Lower lobe of right lung (tissue), 2 donors: ENCODE data around the gene CATSPER3. TPM values are rescaled to one million over a fixed set of nuclear protein-coding genes. Genes with fewer than 3 reads are reported as not detected.

ENCODE experiments used
- ATAC-seq, 2 donors: fragments of 200-7000 bp; cut with Tn5 transposase; one replicate each; pipeline ENCODE4 v1.9.1; 2020 to 2022; ENCODE audit warnings: mild to moderate bottlenecking in 2 of 2, moderate library complexity in 2 of 2
- DNase-seq: peaks from one replicate; pipeline ENCODE4 v3.0.0-alpha.2; 2020
- H3K27ac ChIP-seq: fragments of 200-600 bp; one replicate; pipeline ENCODE4 v1.8.0; 2022
- H3K27me3 ChIP-seq: fragments of 200-600 bp; one replicate; pipeline ENCODE4 v1.8.0; 2022; ENCODE audit warnings: low read depth
- H3K36me3 ChIP-seq: fragments of 200-600 bp; one replicate; pipeline ENCODE4 v1.8.0; 2022; ENCODE audit warnings: mild to moderate bottlenecking
- H3K4me1 ChIP-seq: fragments of 200-600 bp; one replicate; pipeline ENCODE4 v1.8.0; 2022
- H3K4me3 ChIP-seq: fragments of 200-600 bp; one replicate; pipeline ENCODE4 v1.8.0; 2022; ENCODE audit warnings: mild to moderate bottlenecking
- H3K9me3 ChIP-seq: fragments of 200-600 bp; one replicate; pipeline ENCODE4 v1.8.0; 2022
- CTCF ChIP-seq: fragments of 200-600 bp; IDR thresholded peaks from one replicate; pipeline ENCODE4 v1.8.0; 2022; ENCODE audit warnings: antibody characterized with exemption, mild to moderate bottlenecking
- intact Hi-C: fragments of 100-400 bp; cut with DNase I; formaldehyde crosslinking; loops from one replicate; pipeline ENCODE4 v1.11.0; 2022
- total RNA-seq: library from RNA; stranded (reverse); fragmentation: NEBNext Ultra II Directional; extraction: Animal tissue kit (Norgen Biotek cat#: 25700); gene quantifications from one replicate; pipeline ENCODE4 v1.2.1, GENCODE V29; 2021
- donor health status: DM: no; HTN: yes; CAD: no; lungs with severe emphysema.

Gene CATSPER3
- total RNA-seq, 1 donor from 2014 or later: 0.68 TPM

- Histone ChIP-seq H3K4me1 (no peaks in the 10 kb centered on the region), H3K4me3 (no peak overlapping the region), H3K27me3 (no peaks in the 10 kb centered on the region), H3K27ac (no peak overlapping the region), H3K36me3 (no peaks in the 10 kb centered on the region), H3K9me3 (no peaks in the 10 kb centered on the region)
- DNase-seq (no peak), ATAC-seq (no peak)
- intact Hi-C loops: no loop called here
- no peak for TF ChIP-seq CTCF
These were observed 40.1 kb downstream of the CATSPER3 start for GRCh38 chr5:135007749-135008363.

- intact Hi-C loops: no loop called here
- Histone ChIP-seq H3K27ac (no peak overlapping the region), H3K4me1 (no peaks in the 10 kb centered on the region), H3K9me3 (no peaks in the 10 kb centered on the region), H3K27me3 (no peaks in the 10 kb centered on the region), H3K36me3 (no peaks in the 10 kb centered on the region), H3K4me3 (no peak overlapping the region)
- DNase-seq (no peak), ATAC-seq (no peak)
- no peak for TF ChIP-seq CTCF
These were observed 40.8 kb downstream of the CATSPER3 start for GRCh38 chr5:135008556-135008955.

- Histone ChIP-seq H3K36me3 (no peaks in the 10 kb centered on the region), H3K9me3 (no peaks in the 10 kb centered on the region), H3K27me3 (no peaks in the 10 kb centered on the region), H3K27ac (no peak overlapping the region), H3K4me1 (no peaks in the 10 kb centered on the region), H3K4me3 (no peak overlapping the region)
- ATAC-seq (no peak), DNase-seq (no peak)
- intact Hi-C loops: no loop called here
- no peak for TF ChIP-seq CTCF
These were observed 41.5 kb downstream of the CATSPER3 start for GRCh38 chr5:135008981-135009735.

- Histone ChIP-seq H3K4me3 (no peak overlapping the region), H3K36me3 (no peaks in the 10 kb centered on the region), H3K27ac (no peak overlapping the region), H3K27me3 (no peaks in the 10 kb centered on the region), H3K4me1 (no peaks in the 10 kb centered on the region), H3K9me3 (no peaks in the 10 kb centered on the region)
- ATAC-seq: no peak
- DNase-seq: no peak
- TF ChIP-seq CTCF: no peak
- intact Hi-C loops: no loop called here
These were observed 42.2 kb downstream of the CATSPER3 start for GRCh38 chr5:135009736-135010501.

GRCh38 chr5:135010502-135011354 lies 43.0 kb downstream of the CATSPER3 start:
- no peak for DNase-seq
- Histone ChIP-seq H3K27ac (no peak overlapping the region), H3K4me1 (no peaks in the 10 kb centered on the region), H3K9me3 (no peaks in the 10 kb centered on the region), H3K36me3 (no peaks in the 10 kb centered on the region), H3K27me3 (no peaks in the 10 kb centered on the region), H3K4me3 (no peak overlapping the region)
- TF ChIP-seq CTCF: no peak
- intact Hi-C loops: no loop called here
- ATAC-seq: no peak
